ENCODE measurements around the gene JMJD6. TPM values are rescaled to one million over a fixed set of nuclear protein-coding genes. Genes with fewer than 3 reads are reported as not detected.

JMJD6 gene
- total and polyA plus RNA-seq, 8 donors = 9.3 to 47.3 (median 23.0) TPM

GRCh38 chr17:76735586-76736348 is 9.4 kb upstream of the JMJD6 start:
- no peaks in the 10 kb centered on the region for H3K27me3 ChIP-seq
- WGBS, 5 donors = 0 to 2% (median 1%) methylated on average over 20 of the region's 20 CpGs
- peak overlapping the region; percentile 95 to 100 (median 99) for H3K27ac ChIP-seq
- H3K9me3 ChIP-seq = no peaks in the 10 kb centered on the region
- TF ChIP-seq POLR2A (IDR thresholded peaks at IDR 0.05) (no peak), CTCF (IDR thresholded peaks at IDR 0.05) (no peak)
- no peak for DNase-seq
- H3K4me1 ChIP-seq = peaks cover 47 to 79% (median 74%) of the 10 kb centered on the region in 4 donors
- intact Hi-C loops (cut with DNase I; ENCODE audit: low total_unique reads) = no loop called here
- H3K4me3 ChIP-seq = peak overlapping the region; percentile 67 to 94 (median 88)
- peaks cover 36 to 52% (median 49%) of the 10 kb centered on the region in 4 donors for H3K36me3 ChIP-seq

GRCh38 chr17:76735006-76735405 is 8.6 kb upstream of the JMJD6 start:
- Histone ChIP-seq H3K27ac (peak overlapping the region in 4 of 5 donors; percentile 95 to 100 (median 100)), H3K9me3 (no peaks in the 10 kb centered on the region), H3K27me3 (no peaks in the 10 kb centered on the region), H3K4me3 (peak overlapping the region; percentile 67 to 94 (median 88)), H3K4me1 (peaks cover 41 to 78% (median 71%) of the 10 kb centered on the region in 4 donors), H3K36me3 (peaks cover 41 to 58% (median 56%) of the 10 kb centered on the region in 4 donors)
- intact Hi-C loops (cut with DNase I; ENCODE audit: low total_unique reads) = no loop called here
- 5 to 10% (median 7%) methylated on average over 5 of the region's 5 CpGs for WGBS, 5 donors
- no peak for TF ChIP-seq EP300 (IDR thresholded peaks at IDR 0.05)
- peak in 1 of 3 donors; percentile 26 for TF ChIP-seq POLR2AphosphoS5 (IDR thresholded peaks at IDR 0.05)
- DNase-seq = peak in 1 of 2 donors; percentile 67

- H3K27ac ChIP-seq = peak overlapping the region; percentile 6 to 100 (median 99)
- no peaks in the 10 kb centered on the region for H3K27me3 ChIP-seq
- peaks cover 41 to 66% (median 58%) of the 10 kb centered on the region in 4 donors for H3K36me3 ChIP-seq
- DNase-seq = peak in 1 of 2 donors; percentile 64
- WGBS, 5 donors = 10 to 16% (median 12%) methylated on average over 8 of the region's 8 CpGs
- intact Hi-C loops (cut with DNase I; ENCODE audit: low total_unique reads) = no loop called here
- H3K9me3 ChIP-seq = no peaks in the 10 kb centered on the region
- peak overlapping the region; percentile 67 to 94 (median 88) for H3K4me3 ChIP-seq
- H3K4me1 ChIP-seq = peaks cover 46 to 78% (median 69%) of the 10 kb centered on the region in 4 donors
- TF ChIP-seq POLR2A (IDR thresholded peaks at IDR 0.05) = no peak
- TF ChIP-seq EP300 (IDR thresholded peaks at IDR 0.05) = no peak
- TF ChIP-seq POLR2AphosphoS5 (IDR thresholded peaks at IDR 0.05) = no peak
- TF ChIP-seq CTCF (IDR thresholded peaks at IDR 0.05) = no peak
Observed at GRCh38 chr17:76734080-76734840, 7.9 kb upstream of the JMJD6 start.

GRCh38 chr17:76733618-76733957 is 7.2 kb upstream of the JMJD6 start:
- WGBS, 5 donors = 52 to 79% (median 67%) methylated on average over 1 of the region's 1 CpG
- TF ChIP-seq POLR2A (IDR thresholded peaks at IDR 0.05) (no peak), CTCF (IDR thresholded peaks at IDR 0.05) (no peak), EP300 (IDR thresholded peaks at IDR 0.05) (no peak), POLR2AphosphoS5 (IDR thresholded peaks at IDR 0.05) (no peak)
- Histone ChIP-seq H3K9me3 (no peaks in the 10 kb centered on the region), H3K4me1 (peaks cover 43 to 78% (median 70%) of the 10 kb centered on the region in 4 donors), H3K27ac (peak overlapping the region in 3 of 5 donors; percentile 14 to 100 (median 95)), H3K27me3 (no peaks in the 10 kb centered on the region), H3K36me3 (peaks cover 41 to 67% (median 58%) of the 10 kb centered on the region in 4 donors), H3K4me3 (peak overlapping the region in 2 of 4 donors; percentile 67 to 84)
- intact Hi-C loops (cut with DNase I; ENCODE audit: low total_unique reads) = no loop called here
- no peak for DNase-seq
